HCT116 (cell line): ENCODE measurements around the gene LDAF1. TPM values are rescaled to one million over a fixed set of nuclear protein-coding genes. Genes with fewer than 3 reads are reported as not detected.
"Not testable (repeated sequence)": the region's sequence is repeated elsewhere in the genome, so short reads cannot be mapped to it uniquely, and the experiment has no call there.

Experiments used
- ATAC-seq: fragments of 200-7000 bp; cut with Tn5 transposase; 2 replicates; pipeline ENCODE4 v1.9.1; 2020; ENCODE audit warnings: mild to moderate bottlenecking, moderate library complexity
- BruUV-seq: library from RNA; stranded (reverse); fragments of 400-500 nt; replicated peaks from 2 replicates; lab custom pipeline; 2021; lab: Mats Ljungman, UMichigan
- CTCF ChIA-PET: fragments of 300-600 bp; sonication (Branson Sonifier 250); formaldehyde crosslinking; loops from one replicate; lab custom pipeline; 2021; ENCODE audit warnings: antibody characterized with exemption; lab: Charles Lee
- POLR2A ChIA-PET: fragments of 300-600, 350-600 bp; sonication (Branson Sonifier 250); formaldehyde crosslinking; loops from one replicate; lab custom pipeline; 2021; ENCODE audit warnings: antibody characterized with exemption; lab: Charles Lee
- RAD21 ChIA-PET, 2 experiments: fragments of 300-600 bp; sonication (Branson Sonifier 250); formaldehyde crosslinking; loops; one replicate each; lab custom pipeline; 2023; ENCODE audit warnings: low total read pairs in 2 of 2; ENCODE audit not compliant: uncharacterized antibody in 2 of 2, unreplicated experiment in 2 of 2, low non-redundant PET in 1 of 2; lab: Charles Lee
- DNase-seq: peaks from one replicate; pipeline ENCODE4 v3.0.0-alpha.2; 2010; ENCODE audit warnings: low read depth, low spot score
- H2AFZ ChIP-seq: fragments of 200-600 bp; shearing (Covaris generic), sonication (generic); 2 replicates; pipeline ENCODE4 v1.6.1; 2017; ENCODE audit warnings: low read depth, mixed run types, mixed read lengths, antibody characterized with exemption, low read length; ENCODE audit not compliant: poor library complexity, severe bottlenecking
- H3K27ac ChIP-seq: 2 replicates; pipeline ENCODE4 v1.5.1; 2012; ENCODE audit warnings: low read depth, low read length
- H3K27me3 ChIP-seq: fragments of 200-600 bp; sonication (generic); 2 replicates; pipeline ENCODE4 v1.6.1; 2016; ENCODE audit warnings: mixed run types, low read length, mixed read lengths; ENCODE audit not compliant: insufficient read depth
- H3K36me3 ChIP-seq, 2 experiments: fragments of 200-500 bp in 1 of 2; fragments of 200-600 bp in 1 of 2; sonication (Bioruptor generic) in 1 of 2; sonication (generic) in 1 of 2; 2 replicates each; pipeline versions ENCODE4 v1.5.1 to v1.6.1; 2014 to 2016; ENCODE audit warnings: low read length in 2 of 2, inconsistent platforms in 1 of 2, mixed read lengths in 1 of 2, mixed run types in 1 of 2; ENCODE audit not compliant: insufficient read depth in 2 of 2, control insufficient read depth in 1 of 2
- H3K4me1 ChIP-seq, 2 experiments: fragments of 200-600 bp in 1 of 2; sonication (generic) in 1 of 2; 2 replicates each; pipeline versions ENCODE4 v1.5.1 to v1.6.1; 2012 to 2017; ENCODE audit warnings: low read length in 2 of 2, inconsistent platforms in 1 of 2, mild to moderate bottlenecking in 1 of 2, mixed read lengths in 1 of 2, mixed run types in 1 of 2, moderate library complexity in 1 of 2; ENCODE audit not compliant: insufficient read depth in 2 of 2, control insufficient read depth in 1 of 2
- H3K4me2 ChIP-seq: fragments of 200-600 bp; sonication (generic); 2 replicates; pipeline ENCODE4 v1.6.1; 2017; ENCODE audit warnings: mixed run types, low read length, mixed read lengths
- H3K4me3 ChIP-seq, 2 experiments: fragments of 200-600 bp in 1 of 2; sonication (generic) in 1 of 2; replicated peaks in 1 of 2; 2 replicates each; pipeline ENCODE4 v1.5.1; 2011 to 2016; ENCODE audit warnings: low read length in 2 of 2, control low read depth in 1 of 2, low read depth in 1 of 2, mild to moderate bottlenecking in 1 of 2, mixed read lengths in 1 of 2, mixed run types in 1 of 2
- H3K79me2 ChIP-seq: fragments of 200-600 bp; sonication (generic); 2 replicates; pipeline ENCODE4 v1.6.1; 2017; ENCODE audit warnings: mild to moderate bottlenecking, mixed run types, low read length, moderate library complexity, mixed read lengths; ENCODE audit not compliant: insufficient read depth
- H3K9ac ChIP-seq: fragments of 200-600 bp; sonication (generic); 2 replicates; pipeline ENCODE4 v1.6.1; 2016; ENCODE audit warnings: low read length, mixed read lengths
- H3K9me2 ChIP-seq: fragments of 200-600 bp; sonication (generic), shearing (Covaris generic); 2 replicates; pipeline ENCODE4 v1.6.1; 2017; ENCODE audit warnings: mixed run types, mild to moderate bottlenecking, moderate library complexity; ENCODE audit not compliant: insufficient read depth
- H3K9me3 ChIP-seq, 2 experiments: fragments of 200-500 bp in 1 of 2; fragments of 200-600 bp in 1 of 2; sonication (Bioruptor generic) in 1 of 2; sonication (generic) in 1 of 2; 2 replicates each; pipeline ENCODE4 v1.6.1; 2014 to 2017; ENCODE audit warnings: low read length in 2 of 2, mixed read lengths in 2 of 2, inconsistent platforms in 1 of 2, low read depth in 1 of 2, mild to moderate bottlenecking in 1 of 2, mixed run types in 1 of 2, moderate library complexity in 1 of 2; ENCODE audit not compliant: control insufficient read depth in 1 of 2, insufficient read depth in 1 of 2
- H4K20me1 ChIP-seq: fragments of 200-600 bp; sonication (generic), shearing (Covaris generic); 2 replicates; pipeline ENCODE4 v1.6.1; 2017; ENCODE audit warnings: mixed run types, mild to moderate bottlenecking, moderate library complexity; ENCODE audit not compliant: insufficient read depth
- ELF1 ChIP-seq: IDR thresholded peaks from 2 replicates; pipeline ENCODE4 v1.6.1; 2012; ENCODE audit warnings: low read depth, borderline replicate concordance
- EZH2phosphoT487 ChIP-seq: fragments of 200-600 bp; IDR thresholded peaks from 2 replicates; pipeline ENCODE4 v1.6.1; 2018; ENCODE audit warnings: antibody characterized with exemption, borderline replicate concordance
- FOSL1 ChIP-seq: IDR thresholded peaks from 2 replicates; pipeline ENCODE4 v1.6.1; 2012; ENCODE audit warnings: low read depth
- JUND ChIP-seq: IDR thresholded peaks from 2 replicates; pipeline ENCODE4 v1.6.1; 2012
- POLR2A ChIP-seq: IDR thresholded peaks from 2 replicates; pipeline ENCODE4 v1.7.0; 2011; ENCODE audit warnings: borderline replicate concordance; ENCODE audit not compliant: insufficient read depth, insufficient read length; ENCODE audit errors: extremely low read depth
- POLR2AphosphoS5 ChIP-seq: IDR thresholded peaks from 2 replicates; pipeline ENCODE4 v1.6.1; 2011; ENCODE audit warnings: mild to moderate bottlenecking, low read depth, low read length, moderate library complexity
- RAD21 ChIP-seq: IDR thresholded peaks from 2 replicates; pipeline ENCODE4 v1.6.1; 2012; ENCODE audit warnings: low read depth, mild to moderate bottlenecking
- SRF ChIP-seq: IDR thresholded peaks from 2 replicates; pipeline ENCODE4 v1.6.1; 2012; ENCODE audit warnings: low read depth
- YY1 ChIP-seq: IDR thresholded peaks from 2 replicates; pipeline ENCODE4 v1.6.1; 2011; ENCODE audit warnings: low read length, low read depth, moderate library complexity, mild to moderate bottlenecking; ENCODE audit not compliant: insufficient replicate concordance; ENCODE audit errors: extremely low read depth
- intact Hi-C: fragments of 100-400 bp; cut with micrococcal nuclease; formaldehyde crosslinking; loops from 2 replicates; pipeline ENCODE4 v1.10.0; 2022
- total RNA-seq: library from RNA; stranded (reverse); gene quantifications from one replicate; pipeline ENCODE4 v1.2.1, GENCODE V29; 2021; ENCODE audit not compliant: unreplicated experiment
- TF ChIP-seq, protein P1 (sequence below): IDR thresholded peaks from 2 replicates; pipeline ENCODE4 v1.6.1; 2012
- TF ChIP-seq, protein P2 (sequence below), 3 experiments: fragments of 200-600 bp in 1 of 3; sonication (generic) in 1 of 3; IDR thresholded peaks in 2 of 3; conservative IDR thresholded peaks in 1 of 3; 2 replicates each; pipeline ENCODE4 v1.5.1; 2012 to 2017; ENCODE audit warnings: low read depth in 2 of 3, low read length in 2 of 3, antibody characterized with exemption in 1 of 3, borderline replicate concordance in 1 of 3, control low read depth in 1 of 3, mild to moderate bottlenecking in 1 of 3, mixed read lengths in 1 of 3, mixed run types in 1 of 3, moderate library complexity in 1 of 3; ENCODE audit not compliant: insufficient read depth in 1 of 3

Gene LDAF1
- total RNA-seq, 1 experiment from 2014 or later, result 30.0 TPM

DNA sequence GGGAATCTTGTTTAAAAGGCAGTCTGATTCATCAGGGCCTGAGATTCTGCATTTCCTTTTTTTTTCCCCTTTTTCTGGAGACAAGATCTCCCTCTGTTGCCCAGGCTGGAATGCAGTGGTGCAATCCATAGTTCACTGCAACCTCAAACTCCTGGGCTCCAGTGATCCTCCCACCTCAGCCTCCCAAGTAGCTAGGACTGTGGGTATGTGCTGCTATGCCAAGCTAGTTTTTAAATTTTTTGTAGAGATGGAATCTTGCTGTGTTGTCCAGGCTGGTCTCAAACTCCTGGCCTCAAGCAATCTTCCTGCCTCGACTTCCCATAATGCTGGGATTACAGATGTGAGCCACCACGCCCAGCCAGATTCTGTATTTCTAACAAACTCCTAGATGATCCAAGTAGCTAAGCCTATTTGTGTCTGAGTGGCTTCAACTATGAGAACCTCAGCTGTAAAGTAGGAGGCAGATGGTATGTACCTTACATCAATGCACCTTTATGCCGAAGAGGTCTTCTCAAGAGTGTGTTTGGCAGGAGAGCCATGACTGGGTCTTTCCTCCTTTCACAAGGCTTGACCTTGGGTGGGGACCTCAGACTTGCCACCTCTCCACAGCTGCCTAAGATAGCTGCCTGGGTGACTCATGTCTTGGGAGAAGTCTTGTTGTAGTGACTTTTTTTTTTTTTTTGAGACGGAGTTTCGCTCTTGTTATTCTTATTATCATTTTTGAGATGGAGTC lies 10.9 kb downstream of the LDAF1 start:
- TF ChIP-seq SRF (no peak), POLR2A (no peak), FOSL1 (no peak), ELF1 (no peak), YY1 (no peak), EZH2phosphoT487 (no peak), JUND (no peak), RAD21 (no peak), POLR2AphosphoS5 (no peak)
- TF ChIP-seq, protein P1, sequence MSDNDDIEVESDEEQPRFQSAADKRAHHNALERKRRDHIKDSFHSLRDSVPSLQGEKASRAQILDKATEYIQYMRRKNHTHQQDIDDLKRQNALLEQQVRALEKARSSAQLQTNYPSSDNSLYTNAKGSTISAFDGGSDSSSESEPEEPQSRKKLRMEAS, result no peak
- TF ChIP-seq, protein P2, sequence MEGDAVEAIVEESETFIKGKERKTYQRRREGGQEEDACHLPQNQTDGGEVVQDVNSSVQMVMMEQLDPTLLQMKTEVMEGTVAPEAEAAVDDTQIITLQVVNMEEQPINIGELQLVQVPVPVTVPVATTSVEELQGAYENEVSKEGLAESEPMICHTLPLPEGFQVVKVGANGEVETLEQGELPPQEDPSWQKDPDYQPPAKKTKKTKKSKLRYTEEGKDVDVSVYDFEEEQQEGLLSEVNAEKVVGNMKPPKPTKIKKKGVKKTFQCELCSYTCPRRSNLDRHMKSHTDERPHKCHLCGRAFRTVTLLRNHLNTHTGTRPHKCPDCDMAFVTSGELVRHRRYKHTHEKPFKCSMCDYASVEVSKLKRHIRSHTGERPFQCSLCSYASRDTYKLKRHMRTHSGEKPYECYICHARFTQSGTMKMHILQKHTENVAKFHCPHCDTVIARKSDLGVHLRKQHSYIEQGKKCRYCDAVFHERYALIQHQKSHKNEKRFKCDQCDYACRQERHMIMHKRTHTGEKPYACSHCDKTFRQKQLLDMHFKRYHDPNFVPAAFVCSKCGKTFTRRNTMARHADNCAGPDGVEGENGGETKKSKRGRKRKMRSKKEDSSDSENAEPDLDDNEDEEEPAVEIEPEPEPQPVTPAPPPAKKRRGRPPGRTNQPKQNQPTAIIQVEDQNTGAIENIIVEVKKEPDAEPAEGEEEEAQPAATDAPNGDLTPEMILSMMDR (IDR thresholded peaks at IDR 0.05 in 2 of 3, conservative IDR thresholded peaks at IDR 0.05 in 1 of 3; ENCODE audit: borderline replicate concordance in 1 of 3, insufficient read depth in 1 of 3, low read depth in 2 of 3, low read length in 2 of 3), result no peak
- no peaks in the 10 kb centered on the region for H3K27me3 ChIP-seq
- ChIA-PET CTCF (interaction anchor here (0.6 to 1.0 kb wide), 2 partner anchors 13 to 131 kb away, joined by 3 read pairs; no protein-coding TSS in a partner anchor), RAD21 (interaction anchor here in 1 of 2 experiments (0.6 kb wide), 1 partner anchor 13 kb away, joined by 4 read pairs; no protein-coding TSS in a partner anchor), POLR2A (no interaction called here)
- H3K36me3 ChIP-seq, result peaks cover 5 to 14% of the 10 kb centered on the region in 2 experiments; a peak in 2 of 4 replicates
- H4K20me1 ChIP-seq, result no peaks in the 10 kb centered on the region
- H3K4me1 ChIP-seq, result peaks cover 0 to 12% of the 10 kb centered on the region in 2 experiments; a peak in 1 of 4 replicates
- no peaks in the 10 kb centered on the region for H3K79me2 ChIP-seq
- no peaks in the 10 kb centered on the region for H3K9me3 ChIP-seq
- no peak overlapping the region for H3K27ac ChIP-seq
- H3K9ac ChIP-seq, result no peak overlapping the region
- intact Hi-C loops, result no loop called here
- no peak overlapping the region for H3K4me2 ChIP-seq
- H3K9me2 ChIP-seq, result no peaks in the 10 kb centered on the region
- no peak overlapping the region for H2AFZ ChIP-seq
- no TSS peak for BruUV-seq
- no peak overlapping the region for H3K4me3 ChIP-seq
- DNase-seq, result no peak
- ATAC-seq, result no peak

DNA sequence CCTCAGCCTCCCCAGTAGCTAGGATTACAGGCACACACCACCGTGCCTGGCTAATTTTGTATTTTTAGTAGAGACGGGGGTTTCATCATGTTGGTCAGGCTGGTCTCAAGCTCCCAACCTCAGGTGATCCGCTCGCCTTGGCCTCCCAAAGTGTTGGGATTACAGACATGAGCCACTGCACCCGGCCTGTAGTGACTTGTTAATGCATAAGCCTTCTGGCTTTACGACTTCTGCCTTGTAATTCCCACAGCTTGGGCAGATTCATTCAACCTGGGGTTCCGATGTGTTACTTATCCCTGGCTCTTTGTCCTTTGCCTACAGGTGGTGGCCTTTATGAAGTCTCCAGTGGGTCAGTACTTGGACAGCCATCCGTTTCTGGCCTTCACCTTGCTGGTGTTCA lies 11.6 kb downstream of the LDAF1 start:
- BruUV-seq, H2AFZ ChIP-seq, H3K9me3 ChIP-seq, H3K27me3 ChIP-seq, H3K4me2 ChIP-seq, H3K4me3 ChIP-seq, DNase-seq, ATAC-seq, CTCF ChIA-PET, H3K9ac ChIP-seq, H3K27ac ChIP-seq, intact Hi-C loops, POLR2A ChIA-PET, H3K9me2 ChIP-seq, H3K79me2 ChIP-seq, H4K20me1 ChIP-seq: not testable (repeated sequence)
- RAD21 ChIA-PET, result interaction anchor here in 1 of 2 experiments (0.6 kb wide), 1 partner anchor 14 kb away, joined by 4 read pairs; no protein-coding TSS in a partner anchor
- H3K4me1 ChIP-seq, result peaks cover 0 to 12% of the 10 kb centered on the region in 2 experiments; a peak in 1 of 4 replicates
- H3K36me3 ChIP-seq, result peaks cover 7 to 15% of the 10 kb centered on the region in 2 experiments; a peak in 2 of 4 replicates
